ENCODE measurements around the gene SLC51B. TPM values are rescaled to one million over a fixed set of nuclear protein-coding genes. Genes with fewer than 3 reads are reported as not detected.

Gene SLC51B
- total RNA-seq, 1 experiment from 2014 or later = not detected

- no TSS peak for BruUV-seq (replicated peaks)
- no peaks in the 10 kb centered on the region for H3K36me3 ChIP-seq (ENCODE audit: insufficient read depth, low read length, poor library complexity, severe bottlenecking)
- POLR2A ChIA-PET (ENCODE audit: low non-redundant PET) = no interaction called here
- H3K4me3 ChIP-seq (ENCODE audit: low read depth, low read length, poor library complexity, severe bottlenecking) = no peak overlapping the region
- no peaks in the 10 kb centered on the region for H3K9me3 ChIP-seq (ENCODE audit: low read depth, low read length, poor library complexity, severe bottlenecking)
- intact Hi-C loops (cut with micrococcal nuclease; ENCODE audit: unreplicated experiment) = no loop called here
- no peaks in the 10 kb centered on the region for H3K4me1 ChIP-seq (ENCODE audit: insufficient read depth, low read length, poor library complexity, severe bottlenecking)
- TF ChIP-seq CTCF (conservative IDR thresholded peaks at IDR 0.05; ENCODE audit: low read depth, low read length) (no peak), EZH2 (IDR thresholded peaks at IDR 0.05; ENCODE audit: borderline replicate concordance, low read depth, low read length, poor library complexity, severe bottlenecking) (no peak)
- CTCF ChIA-PET = interaction anchor here (1.4 kb wide), 1 partner anchor 11 kb away, joined by 4 read pairs; no protein-coding TSS in a partner anchor
- H3K27me3 ChIP-seq (replicated peaks; ENCODE audit: insufficient read depth, low read depth, low read length, poor library complexity) = no peaks in the 10 kb centered on the region
- H3K27ac ChIP-seq (ENCODE audit: low read depth, low read length, poor library complexity, severe bottlenecking) = no peak overlapping the region
- no peak for DNase-seq (ENCODE audit: low spot score)
These were observed 34.4 kb downstream of the SLC51B start for GRCh38 chr15:65079580-65079979.

DNA sequence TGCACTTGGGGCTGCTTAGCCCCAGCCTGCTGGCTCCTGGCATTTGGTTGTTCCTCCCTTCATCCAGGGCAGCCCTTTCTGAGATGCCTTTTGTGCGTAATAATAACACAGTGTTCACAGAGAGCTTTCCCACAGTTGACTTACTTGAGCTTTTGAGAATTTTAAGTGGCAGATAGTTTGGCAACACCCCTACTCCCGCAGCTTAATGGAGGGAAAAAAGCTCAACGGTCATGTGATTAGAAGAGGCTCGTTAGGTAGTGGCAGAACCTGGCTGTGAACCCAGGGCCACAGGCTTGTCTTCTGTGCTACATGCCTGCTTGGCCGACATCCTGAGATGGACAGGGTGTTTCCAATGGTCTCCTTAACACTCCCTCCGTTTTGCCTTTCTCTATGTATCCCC, 36.1 kb downstream of the SLC51B start:
- TF ChIP-seq EZH2 (IDR thresholded peaks at IDR 0.05; ENCODE audit: borderline replicate concordance, low read depth, low read length, poor library complexity, severe bottlenecking) (no peak), CTCF (conservative IDR thresholded peaks at IDR 0.05; ENCODE audit: low read depth, low read length) (no peak)
- H3K27me3 ChIP-seq (replicated peaks; ENCODE audit: insufficient read depth, low read depth, low read length, poor library complexity) = no peaks in the 10 kb centered on the region
- no peaks in the 10 kb centered on the region for H3K4me1 ChIP-seq (ENCODE audit: insufficient read depth, low read length, poor library complexity, severe bottlenecking)
- DNase-seq (ENCODE audit: low spot score) = no peak
- no peaks in the 10 kb centered on the region for H3K9me3 ChIP-seq (ENCODE audit: low read depth, low read length, poor library complexity, severe bottlenecking)
- POLR2A ChIA-PET (ENCODE audit: low non-redundant PET) = no interaction called here
- H3K4me3 ChIP-seq (ENCODE audit: low read depth, low read length, poor library complexity, severe bottlenecking) = no peak overlapping the region
- BruUV-seq (replicated peaks) = no TSS peak
- CTCF ChIA-PET = no interaction called here
- intact Hi-C loops (cut with micrococcal nuclease; ENCODE audit: unreplicated experiment) = no loop called here
- no peaks in the 10 kb centered on the region for H3K36me3 ChIP-seq (ENCODE audit: insufficient read depth, low read length, poor library complexity, severe bottlenecking)
- no peak overlapping the region for H3K27ac ChIP-seq (ENCODE audit: low read depth, low read length, poor library complexity, severe bottlenecking)

- H3K36me3 ChIP-seq (ENCODE audit: insufficient read depth, low read length, poor library complexity, severe bottlenecking) = no peaks in the 10 kb centered on the region
- no peak overlapping the region for H3K4me3 ChIP-seq (ENCODE audit: low read depth, low read length, poor library complexity, severe bottlenecking)
- no peaks in the 10 kb centered on the region for H3K27me3 ChIP-seq (replicated peaks; ENCODE audit: insufficient read depth, low read depth, low read length, poor library complexity)
- TF ChIP-seq EZH2 (IDR thresholded peaks at IDR 0.05; ENCODE audit: borderline replicate concordance, low read depth, low read length, poor library complexity, severe bottlenecking) (no peak), CTCF (conservative IDR thresholded peaks at IDR 0.05; ENCODE audit: low read depth, low read length) (no peak)
- no TSS peak for BruUV-seq (replicated peaks)
- intact Hi-C loops (cut with micrococcal nuclease; ENCODE audit: unreplicated experiment) = no loop called here
- no peak for DNase-seq (ENCODE audit: low spot score)
- no peaks in the 10 kb centered on the region for H3K9me3 ChIP-seq (ENCODE audit: low read depth, low read length, poor library complexity, severe bottlenecking)
- no peaks in the 10 kb centered on the region for H3K4me1 ChIP-seq (ENCODE audit: insufficient read depth, low read length, poor library complexity, severe bottlenecking)
- H3K27ac ChIP-seq (ENCODE audit: low read depth, low read length, poor library complexity, severe bottlenecking) = no peak overlapping the region
- CTCF ChIA-PET = no interaction called here
- POLR2A ChIA-PET (ENCODE audit: low non-redundant PET) = no interaction called here
These were observed 36.6 kb downstream of the SLC51B start for GRCh38 chr15:65081758-65082157.

Measured in A673 (cell line).